Left lung (tissue), 10 donors: ENCODE data around the gene SMIM17. TPM values are rescaled to one million over a fixed set of nuclear protein-coding genes. Genes with fewer than 3 reads are reported as not detected.

ENCODE experiments used
- ATAC-seq: fragments of 200-7000 bp; cut with Tn5 transposase; one replicate; pipeline ENCODE4 v1.9.1; 2020; ENCODE audit warnings: moderate library complexity
- DNase-seq, 4 donors: peaks; one replicate each; pipeline ENCODE4 v3.0.0-alpha.2; 2013 to 2020
- H3K27ac ChIP-seq, 2 donors: fragments of 200-600 bp; sonication (generic) in 1 of 2; one replicate each; pipeline versions ENCODE4 v1.5.0 to v1.8.0; 2020 to 2021
- H3K27me3 ChIP-seq, 2 donors: fragments of 200-600 bp; sonication (generic) in 1 of 2; one replicate each; pipeline versions ENCODE4 v1.5.0 to v1.8.0; 2020 to 2021
- H3K36me3 ChIP-seq, 2 donors: fragments of 200-600 bp; sonication (generic) in 1 of 2; one replicate each; pipeline versions ENCODE4 v1.5.0 to v1.8.0; 2020 to 2021
- H3K4me1 ChIP-seq, 2 donors: fragments of 200-600 bp; one replicate each; pipeline ENCODE4 v1.8.0; 2021
- H3K4me3 ChIP-seq, 2 donors: fragments of 200-600 bp; sonication (generic) in 1 of 2; one replicate each; pipeline versions ENCODE4 v1.5.0 to v1.8.0; 2020 to 2021; ENCODE audit warnings: mild to moderate bottlenecking in 1 of 2
- H3K9me3 ChIP-seq, 2 donors: fragments of 200-600 bp; sonication (generic) in 1 of 2; one replicate each; pipeline versions ENCODE4 v1.5.0 to v1.8.0; 2020 to 2021
- CTCF ChIP-seq, 2 donors: fragments of 200-600 bp; sonication (generic) in 1 of 2; IDR thresholded peaks; one replicate each; pipeline versions ENCODE4 v1.5.0 to v1.8.0; 2021; ENCODE audit warnings: antibody characterized with exemption in 2 of 2
- intact Hi-C, 2 donors: fragments of 100-400 bp; cut with DNase I; formaldehyde crosslinking; loops; one replicate each; pipeline versions ENCODE4 v1.11.2 to v1.14.2; 2022
- polyA plus RNA-seq, 6 donors: library from polyadenylated mRNA; unstranded; fragments of 120-200 nt; gene quantifications; one replicate each; pipeline ENCODE4 v1.2.1, GENCODE V29; 2013; ENCODE audit not compliant: insufficient read length in 6 of 6
- total RNA-seq, 2 donors: library from RNA; stranded (reverse); fragmentation: NEBNext Ultra II Directional; extraction: Animal tissue kit (Norgen Biotek cat#: 25700); gene quantifications; one replicate each; pipeline ENCODE4 v1.2.1, GENCODE V29; 2021
- donor health status: DM: no; HTN: yes; CAD: no.
- donor health status: DM: no; HTN: no; CAD: no.

The SMIM17 gene
- total and polyA plus RNA-seq, 8 donors, result 3.0 to 3.8 (median 3.4) TPM; not detected in 2

GRCh38 chr19:56639217-56639616, 3.7 kb upstream of the SMIM17 start:
- no peaks in the 10 kb centered on the region for H3K36me3 ChIP-seq
- no peak overlapping the region for H3K27ac ChIP-seq
- intact Hi-C loops, result no loop called here
- H3K4me1 ChIP-seq, result no peaks in the 10 kb centered on the region
- no peak overlapping the region for H3K4me3 ChIP-seq
- no peak for TF ChIP-seq CTCF (IDR thresholded peaks at IDR 0.05)
- peaks cover 0 to 82% of the 10 kb centered on the region in 2 donors for H3K9me3 ChIP-seq
- ATAC-seq, result peak; percentile 27
- peaks cover 5 to 27% of the 10 kb centered on the region in 2 donors for H3K27me3 ChIP-seq
- DNase-seq, result peak in 1 of 4 donors; percentile 19

- no peak overlapping the region for H3K27ac ChIP-seq
- peaks cover 0 to 84% of the 10 kb centered on the region in 2 donors for H3K9me3 ChIP-seq
- H3K4me1 ChIP-seq, result no peaks in the 10 kb centered on the region
- no peak overlapping the region for H3K4me3 ChIP-seq
- no peak for DNase-seq
- no peak for ATAC-seq
- TF ChIP-seq CTCF (IDR thresholded peaks at IDR 0.05), result no peak
- H3K27me3 ChIP-seq, result peaks cover 5 to 33% of the 10 kb centered on the region in 2 donors
- intact Hi-C loops, result no loop called here
- H3K36me3 ChIP-seq, result no peaks in the 10 kb centered on the region
Measured at GRCh38 chr19:56643460-56643955, 549 bp downstream of the SMIM17 start.

GRCh38 chr19:56654151-56654550, 11.2 kb downstream of the SMIM17 start:
- H3K4me3 ChIP-seq, result no peak overlapping the region
- no peaks in the 10 kb centered on the region for H3K27me3 ChIP-seq
- TF ChIP-seq CTCF (IDR thresholded peaks at IDR 0.05), result no peak
- no peaks in the 10 kb centered on the region for H3K36me3 ChIP-seq
- ATAC-seq, result no peak
- DNase-seq, result no peak
- H3K27ac ChIP-seq, result no peak overlapping the region
- no peaks in the 10 kb centered on the region for H3K4me1 ChIP-seq
- intact Hi-C loops, result no loop called here
- H3K9me3 ChIP-seq, result peaks cover 0 to 77% of the 10 kb centered on the region in 2 donors

GRCh38 chr19:56660381-56661107, 17.6 kb downstream of the SMIM17 start:
- H3K27me3 ChIP-seq, result no peaks in the 10 kb centered on the region
- intact Hi-C loops, result no loop called here
- H3K36me3 ChIP-seq, result peaks cover 0 to 22% of the 10 kb centered on the region in 2 donors
- H3K4me3 ChIP-seq, result no peak overlapping the region
- H3K4me1 ChIP-seq, result peaks cover 0 to 3% of the 10 kb centered on the region in 2 donors
- no peak overlapping the region for H3K27ac ChIP-seq
- ATAC-seq (peak; percentile 34), DNase-seq (peak in 2 of 4 donors; percentile 18 to 77)
- TF ChIP-seq CTCF (IDR thresholded peaks at IDR 0.05), result peak in 1 of 2 donors; percentile 26
- peaks cover 0 to 80% of the 10 kb centered on the region in 2 donors for H3K9me3 ChIP-seq

- intact Hi-C loops, result no loop called here
Measured at GRCh38 chr19:56661248-56661647, 18.3 kb downstream of the SMIM17 start.

More at GRCh38 chr19:56661248-56661647, 18.3 kb downstream of the SMIM17 start:
- DNase-seq, result no peak
- no peak overlapping the region for H3K27ac ChIP-seq
- H3K9me3 ChIP-seq, result peaks cover 0 to 82% of the 10 kb centered on the region in 2 donors
- no peak overlapping the region for H3K4me3 ChIP-seq
- no peak for TF ChIP-seq CTCF (IDR thresholded peaks at IDR 0.05)
- peaks cover 0 to 22% of the 10 kb centered on the region in 2 donors for H3K36me3 ChIP-seq
- no peaks in the 10 kb centered on the region for H3K27me3 ChIP-seq
- no peak for ATAC-seq
- peaks cover 0 to 3% of the 10 kb centered on the region in 2 donors for H3K4me1 ChIP-seq
